GM10847 (cell line): ENCODE results near the gene KCNF1.

Experiments used
- POLR2A ChIP-seq: IDR thresholded peaks from 2 replicates; pipeline ENCODE4 v1.6.1; 2011; ENCODE audit not compliant: insufficient read length; ENCODE audit errors: extremely low read depth

KCNF1 gene, protein sequence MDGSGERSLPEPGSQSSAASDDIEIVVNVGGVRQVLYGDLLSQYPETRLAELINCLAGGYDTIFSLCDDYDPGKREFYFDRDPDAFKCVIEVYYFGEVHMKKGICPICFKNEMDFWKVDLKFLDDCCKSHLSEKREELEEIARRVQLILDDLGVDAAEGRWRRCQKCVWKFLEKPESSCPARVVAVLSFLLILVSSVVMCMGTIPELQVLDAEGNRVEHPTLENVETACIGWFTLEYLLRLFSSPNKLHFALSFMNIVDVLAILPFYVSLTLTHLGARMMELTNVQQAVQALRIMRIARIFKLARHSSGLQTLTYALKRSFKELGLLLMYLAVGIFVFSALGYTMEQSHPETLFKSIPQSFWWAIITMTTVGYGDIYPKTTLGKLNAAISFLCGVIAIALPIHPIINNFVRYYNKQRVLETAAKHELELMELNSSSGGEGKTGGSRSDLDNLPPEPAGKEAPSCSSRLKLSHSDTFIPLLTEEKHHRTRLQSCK

DNA sequence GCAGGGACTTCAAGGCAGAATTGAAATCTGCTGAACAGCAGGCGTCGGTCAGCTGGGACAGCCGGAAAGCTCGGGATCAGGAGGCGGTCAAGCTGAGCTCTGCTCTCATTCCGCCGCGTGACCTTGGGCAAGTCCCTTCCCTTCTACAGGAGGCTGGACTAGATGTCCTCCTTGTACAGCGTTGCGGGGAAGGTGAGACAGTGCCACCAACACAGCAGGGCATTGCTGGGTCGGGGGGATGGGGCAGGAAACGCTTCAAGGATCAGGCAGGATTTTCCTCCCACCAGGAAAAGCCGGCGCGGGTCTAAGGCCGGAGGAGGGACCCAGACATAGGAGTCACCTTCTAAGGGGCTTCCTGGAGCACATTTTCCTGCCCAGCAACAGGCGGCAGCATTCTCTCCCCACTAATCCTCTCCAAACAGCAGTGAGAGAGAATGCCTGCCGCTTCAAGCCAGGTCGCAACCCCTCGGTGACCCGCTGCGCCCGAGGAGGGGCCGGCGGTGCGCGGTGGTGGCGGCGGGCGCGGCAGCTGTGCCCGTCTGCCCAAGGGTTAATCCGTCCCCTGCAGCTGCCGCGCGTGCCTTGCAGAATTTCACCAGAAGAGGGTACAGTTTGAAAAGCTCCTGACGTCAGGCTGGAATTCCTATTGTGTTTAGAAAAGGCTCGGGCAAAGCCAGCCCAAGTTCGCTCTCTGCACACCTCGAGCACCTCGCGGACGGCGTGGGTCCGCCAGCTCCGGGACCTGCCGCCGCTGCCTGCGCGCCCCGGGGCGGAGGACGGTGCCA lies at the start of gene KCNF1:
Gene KCNF1 (plus strand): TSS at position 644 of the 785 bp plus-strand sequence. CDS start 493 bp downstream, outside the sequence.
- TF ChIP-seq POLR2A, result no peak

DNA sequence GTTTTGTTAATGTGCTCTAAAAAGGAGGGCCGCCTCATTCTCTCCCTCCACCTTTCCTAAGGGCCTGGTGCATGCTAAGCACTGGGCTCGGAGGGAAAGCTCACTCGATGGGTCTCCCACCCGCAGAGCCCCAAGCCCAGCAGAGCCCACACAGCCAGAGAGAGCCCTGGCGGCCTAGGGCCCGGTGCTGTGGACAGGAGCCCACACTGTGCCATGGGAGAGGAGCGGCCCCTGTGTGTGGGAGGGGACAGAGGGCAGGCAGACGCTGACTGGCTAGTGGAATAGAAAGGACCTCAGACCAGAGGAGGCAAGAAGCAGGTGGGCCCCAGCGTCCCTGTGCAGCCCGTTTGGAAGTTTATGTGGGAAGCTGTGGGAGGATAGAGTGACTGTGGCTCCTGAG lies 49.4 kb upstream of the KCNF1 start:
- TF ChIP-seq POLR2A, result no peak

DNA sequence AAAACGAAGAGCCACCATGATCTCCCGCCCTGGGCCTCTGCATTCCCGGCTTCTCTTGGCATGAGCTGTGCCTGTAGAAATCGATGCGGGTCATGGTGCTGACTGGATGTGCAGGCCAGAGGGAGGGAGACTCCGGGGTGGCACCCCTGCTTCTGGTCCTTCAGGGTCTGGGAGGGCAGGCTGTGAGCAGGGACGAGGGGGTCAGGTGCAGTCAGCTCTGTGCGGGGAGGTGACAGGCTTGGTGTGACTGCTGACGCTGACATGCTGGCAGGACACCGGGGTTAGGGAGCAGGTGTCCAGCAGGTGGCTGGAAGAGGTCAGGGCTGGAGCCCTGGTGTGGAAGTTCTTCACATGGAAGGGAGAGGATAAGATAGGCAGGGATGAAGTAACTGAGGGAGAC lies 48.7 kb upstream of the KCNF1 start:
- TF ChIP-seq POLR2A, result no peak

DNA sequence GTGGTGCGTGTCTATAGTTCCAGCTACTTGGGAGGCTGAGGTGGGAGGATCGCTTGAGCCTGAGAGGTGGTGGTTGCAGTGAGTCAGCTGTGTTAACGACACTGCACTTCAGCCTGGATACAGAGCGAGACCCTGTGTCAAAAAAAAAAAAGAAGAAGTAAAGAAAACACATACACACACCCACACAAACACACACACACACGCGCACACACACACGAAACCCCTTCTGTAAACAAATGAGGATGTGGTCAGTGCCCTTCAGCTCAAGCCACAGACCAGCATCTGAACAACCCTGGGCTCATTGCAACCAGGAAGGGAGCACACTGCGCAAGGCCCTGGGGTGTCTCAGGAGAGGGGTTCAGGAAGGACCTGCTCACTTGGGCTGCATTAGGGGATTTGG lies 47.9 kb upstream of the KCNF1 start:
- no peak for TF ChIP-seq POLR2A

DNA sequence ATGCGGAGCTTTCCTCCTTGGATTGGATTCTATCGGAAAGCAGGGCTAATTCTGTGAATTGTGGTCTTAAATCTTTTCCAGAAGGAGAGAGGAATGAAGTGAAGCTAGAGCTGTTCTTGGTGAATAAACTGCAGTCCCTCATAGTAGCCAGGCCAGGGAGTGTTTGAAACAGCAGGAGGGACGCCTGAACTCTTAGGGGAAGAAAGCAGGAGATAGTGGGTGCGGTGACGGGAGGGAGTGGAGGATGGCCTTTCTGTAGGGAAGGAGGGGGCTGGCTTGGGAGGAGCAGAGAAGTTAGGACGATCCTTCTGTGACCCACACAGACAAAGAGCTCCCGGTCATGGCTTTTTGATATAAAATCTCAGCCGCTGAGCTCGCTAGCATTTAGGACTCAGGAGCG lies 47.5 kb upstream of the KCNF1 start:
- TF ChIP-seq POLR2A, result no peak

DNA sequence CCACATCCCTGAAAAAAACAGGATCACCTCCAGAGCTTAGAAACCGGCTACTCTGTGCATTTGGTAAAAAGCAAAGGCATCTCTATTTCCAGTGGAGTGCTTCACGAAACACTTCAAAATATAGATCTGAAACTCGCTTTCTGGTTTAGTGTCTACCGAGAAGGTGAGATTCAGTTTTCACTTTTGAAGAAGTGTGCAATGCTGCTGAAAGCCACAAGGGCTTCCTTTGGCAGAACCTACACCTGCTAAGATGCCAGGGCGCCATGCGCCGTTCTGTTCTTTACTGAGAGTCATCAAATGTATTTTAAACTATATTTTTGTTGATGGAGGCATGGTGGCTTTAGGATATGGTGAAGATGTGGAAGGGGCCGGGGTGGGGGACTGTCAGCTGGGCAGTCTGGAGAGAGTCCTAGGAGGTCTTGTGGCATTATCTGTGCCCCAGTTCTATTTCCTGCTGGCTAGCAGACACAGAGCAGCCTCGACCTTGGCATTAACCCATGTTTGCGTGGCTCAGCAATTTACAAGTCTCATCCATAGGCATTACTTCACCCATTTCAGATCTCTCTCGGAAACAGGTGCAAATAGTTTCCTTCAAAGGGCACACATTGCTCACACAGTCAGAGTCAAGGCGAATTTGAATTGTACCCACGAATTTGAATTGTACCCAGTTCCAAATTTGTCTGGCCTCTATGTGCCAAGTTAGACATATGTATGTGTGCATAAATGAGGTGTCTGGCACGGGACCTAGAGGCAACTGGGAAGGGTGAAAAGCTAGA lies 46.7 kb upstream of the KCNF1 start:
- TF ChIP-seq POLR2A, result no peak

DNA sequence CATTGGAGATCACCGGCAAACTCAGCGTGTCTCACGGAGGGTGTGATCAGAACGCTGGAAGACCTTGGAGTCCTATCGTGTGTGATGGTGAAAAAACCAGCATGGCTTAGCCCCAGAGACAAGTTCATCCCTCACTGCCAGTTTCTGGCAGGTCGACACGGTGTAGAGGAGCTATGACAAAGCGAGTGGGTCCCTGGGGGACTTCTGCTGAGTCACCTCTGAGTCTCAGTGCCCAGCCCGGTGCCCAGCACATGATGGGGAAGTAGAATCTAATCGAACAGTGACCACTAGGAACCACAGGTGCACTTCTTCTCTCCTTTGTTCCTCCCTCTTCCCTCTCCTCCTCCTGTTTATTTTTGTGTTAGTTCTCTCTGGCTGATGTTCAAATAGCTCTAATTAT lies 45.9 kb upstream of the KCNF1 start:
- TF ChIP-seq POLR2A, result no peak

DNA sequence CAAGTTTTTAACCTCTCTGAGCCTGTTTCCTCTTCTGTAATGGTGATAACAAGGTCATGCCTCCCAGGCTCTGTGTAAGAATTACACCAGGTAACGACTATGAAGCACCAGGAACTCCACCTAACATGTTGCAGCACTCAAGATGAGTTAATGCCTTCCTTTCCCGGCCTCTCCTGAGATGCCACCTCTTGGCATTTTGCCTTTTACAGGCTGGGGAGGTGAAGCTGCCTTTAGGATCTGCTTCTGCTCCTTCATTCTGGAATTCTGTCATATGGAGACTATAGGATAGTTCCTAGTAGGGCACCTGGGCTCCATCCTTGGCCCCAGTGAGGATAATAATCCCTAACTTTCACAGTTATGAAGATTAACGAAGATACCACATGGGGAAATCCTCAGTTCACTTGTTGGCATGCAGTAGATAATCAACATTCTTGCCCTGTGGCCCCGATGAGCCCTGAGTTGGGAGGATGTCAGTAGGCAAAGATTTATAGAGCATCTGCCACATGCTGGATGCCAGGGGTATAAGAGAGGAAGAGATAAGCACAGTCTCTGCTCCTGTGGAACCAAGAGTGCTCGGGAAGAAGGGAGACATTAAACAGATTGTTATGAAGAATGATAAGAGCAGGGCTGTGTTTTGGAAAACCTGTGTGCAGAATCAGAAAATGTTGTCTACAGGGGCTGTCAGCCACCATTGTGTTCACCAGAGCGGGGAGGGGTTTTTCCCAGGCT lies 43.9 kb upstream of the KCNF1 start:
- TF ChIP-seq POLR2A, result no peak

DNA sequence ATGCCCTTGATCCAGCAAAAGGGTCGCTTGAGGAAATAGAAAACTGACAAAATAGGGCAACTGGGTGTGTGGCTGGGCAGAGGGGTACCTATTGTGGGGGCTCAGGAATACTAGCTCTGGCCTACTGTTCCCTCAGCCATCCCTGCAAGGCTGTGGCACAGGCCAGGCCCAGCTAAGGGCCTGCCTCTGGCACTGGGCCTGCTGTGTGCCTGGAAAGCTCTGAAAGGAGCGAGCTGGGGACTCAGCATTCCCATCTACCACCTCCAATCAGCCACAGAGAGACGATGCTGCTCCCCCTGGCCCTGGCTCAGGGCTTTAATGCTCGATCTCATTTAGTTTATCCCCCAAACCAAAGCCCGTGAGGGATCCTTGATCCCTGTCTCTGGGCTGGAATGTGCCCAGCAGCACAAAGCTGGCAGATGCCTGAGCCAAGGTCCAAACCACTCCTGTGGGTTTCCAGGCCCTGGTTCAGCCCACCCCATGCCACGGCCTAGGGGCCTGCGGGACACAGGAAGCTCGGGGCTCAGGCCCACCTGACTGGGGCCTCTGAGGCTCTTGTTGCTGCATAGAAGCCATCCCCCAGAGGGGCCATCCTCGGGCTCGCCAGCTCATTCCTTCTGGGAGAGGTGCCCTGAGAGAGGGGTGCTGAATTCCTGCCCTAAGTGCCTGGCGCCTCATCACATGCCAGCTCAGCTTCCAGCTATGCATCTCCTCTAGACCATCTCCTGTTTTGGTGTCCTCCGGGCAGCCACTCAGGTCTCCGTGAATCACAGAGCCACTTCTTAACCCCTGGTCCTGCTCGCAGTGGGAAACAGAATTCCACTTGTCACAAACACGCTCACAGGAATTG lies 43.0 kb upstream of the KCNF1 start:
- TF ChIP-seq POLR2A, result no peak

DNA sequence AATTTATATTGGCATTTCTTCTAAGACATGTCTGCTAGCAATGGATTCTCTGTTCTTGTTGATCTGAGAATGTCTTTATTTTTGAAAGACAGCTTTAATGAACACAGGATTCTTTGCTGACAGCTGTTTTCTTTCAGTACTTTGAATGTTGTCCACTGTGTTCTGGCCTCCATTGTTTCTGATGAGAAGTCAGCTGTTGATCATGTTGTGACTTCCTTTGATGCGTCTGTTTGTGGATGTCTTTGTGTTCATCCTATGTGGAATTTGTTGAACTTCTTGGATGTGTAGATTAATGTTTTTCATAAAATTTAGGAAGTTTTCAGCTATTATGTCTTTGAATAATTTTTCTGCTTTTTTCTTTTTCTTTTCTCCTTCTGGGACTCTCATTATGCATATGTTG lies 39.8 kb upstream of the KCNF1 start:
- no peak for TF ChIP-seq POLR2A

DNA sequence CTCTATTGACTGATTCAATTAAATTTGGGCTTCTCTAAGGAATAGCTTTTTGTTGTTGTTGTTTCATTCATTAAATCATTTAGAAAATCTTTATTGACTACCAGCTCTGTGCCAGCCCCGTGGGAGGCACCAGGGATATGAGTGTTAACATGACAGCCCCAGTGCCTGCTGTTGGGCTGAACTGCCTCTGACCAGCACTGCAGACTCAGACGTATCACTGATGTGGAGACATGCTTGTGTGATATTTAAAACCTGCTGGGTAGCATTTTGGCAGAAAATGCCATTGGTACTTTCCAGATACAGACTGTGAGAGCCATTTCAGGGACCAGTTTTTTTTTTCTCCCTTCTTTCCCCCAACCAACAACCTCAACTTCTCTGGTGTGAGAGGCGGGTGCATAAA lies 38.6 kb upstream of the KCNF1 start:
- TF ChIP-seq POLR2A, result no peak

DNA sequence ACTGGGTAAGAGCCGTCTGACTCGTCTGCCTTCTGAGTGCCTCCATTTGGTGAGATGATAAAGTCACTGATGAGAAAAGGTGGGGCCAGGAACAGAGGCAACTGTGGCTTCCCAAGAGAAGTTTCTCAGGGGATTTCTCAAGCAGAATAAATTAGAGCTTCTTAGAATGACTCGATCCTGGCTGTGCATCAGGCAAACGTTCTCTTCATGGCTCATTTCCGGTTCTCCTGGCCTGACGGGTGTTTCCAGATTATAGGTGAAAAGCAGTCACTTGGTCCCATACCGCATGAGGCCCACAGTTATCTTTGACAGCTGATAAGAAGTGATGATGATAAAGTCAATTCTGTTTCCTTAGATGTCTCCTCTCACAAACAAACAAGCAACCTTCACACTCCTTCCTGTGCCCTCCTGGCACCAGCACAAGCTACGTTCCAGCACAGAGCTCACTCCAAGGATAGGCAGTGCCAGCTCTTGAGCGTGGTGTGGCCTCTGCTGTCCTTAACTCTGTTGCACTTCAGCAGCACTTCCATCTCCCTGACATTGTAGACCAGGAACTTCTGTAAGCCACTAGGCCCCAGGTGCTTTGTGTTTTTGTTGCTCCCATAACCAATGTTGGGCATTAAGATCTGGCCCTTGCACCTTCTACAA lies 37.8 kb upstream of the KCNF1 start:
- TF ChIP-seq POLR2A, result no peak

DNA sequence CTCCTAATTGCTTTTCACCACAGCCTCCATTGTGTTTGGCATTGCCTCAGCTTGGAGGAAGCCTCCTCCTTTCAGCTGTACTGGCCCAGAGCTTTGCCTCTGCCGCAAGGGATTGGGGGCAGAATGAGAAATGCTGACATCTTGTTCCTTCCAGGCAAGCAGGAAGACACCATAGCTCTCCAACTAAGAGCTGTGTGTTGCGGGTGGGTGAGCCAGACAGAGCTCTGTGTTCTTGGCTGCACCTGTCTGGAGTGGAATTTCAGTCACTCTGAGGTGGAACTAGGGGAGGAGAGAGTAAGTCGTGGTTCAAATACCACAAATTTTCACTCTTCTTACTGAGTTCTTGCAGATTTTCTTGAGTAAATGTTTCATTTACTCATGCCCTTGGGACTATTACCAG lies 36.6 kb upstream of the KCNF1 start:
- TF ChIP-seq POLR2A, result no peak

DNA sequence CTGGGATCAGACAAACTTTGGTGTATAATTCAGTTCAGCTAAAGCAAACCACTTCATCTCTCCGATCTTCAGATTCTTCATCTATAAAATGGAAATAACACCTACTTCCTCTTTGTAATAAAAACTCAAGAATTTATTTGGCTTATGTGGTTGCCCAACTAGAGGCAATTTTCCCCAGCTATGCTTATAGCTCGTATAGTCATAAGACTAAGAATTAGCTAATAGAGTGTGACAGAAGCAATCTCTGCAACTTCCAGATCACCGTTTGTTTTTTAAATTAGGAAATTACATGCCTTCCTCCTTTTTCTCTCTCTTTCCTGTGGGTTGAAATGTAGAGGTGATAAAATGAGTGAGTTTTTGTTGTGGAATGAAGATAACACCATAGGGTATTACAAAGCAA lies 35.3 kb upstream of the KCNF1 start:
- TF ChIP-seq POLR2A, result no peak

DNA sequence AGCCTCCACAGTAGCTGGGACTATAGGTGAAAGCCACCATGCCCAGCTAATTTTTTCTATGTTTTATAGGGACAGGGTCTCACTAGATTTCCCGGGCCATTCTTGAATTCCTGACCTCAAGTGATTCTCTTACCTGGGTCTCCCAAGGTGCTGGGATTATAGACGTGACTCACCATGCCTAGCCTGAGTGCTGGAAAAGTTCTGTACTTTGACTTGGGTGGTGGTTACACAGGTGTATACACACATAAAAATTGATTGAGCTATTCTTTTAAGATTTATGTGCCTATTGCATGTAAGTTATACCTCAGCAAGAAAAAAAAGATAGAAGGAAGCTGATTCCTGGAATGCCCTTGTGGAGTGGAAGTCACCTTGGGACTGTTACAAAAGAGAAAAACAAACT lies 34.8 kb upstream of the KCNF1 start:
- no peak for TF ChIP-seq POLR2A
